NCI-H1417 treated with DMSO at 0.1 percent for 48 hours (cell line): Measurements from ENCODE around the gene RALGPS1.

Experiments used
- DNase-seq: peaks from one replicate; lab custom pipeline; 2025; lab: John Stamatoyannopoulos, UW

Gene RALGPS1

DNA sequence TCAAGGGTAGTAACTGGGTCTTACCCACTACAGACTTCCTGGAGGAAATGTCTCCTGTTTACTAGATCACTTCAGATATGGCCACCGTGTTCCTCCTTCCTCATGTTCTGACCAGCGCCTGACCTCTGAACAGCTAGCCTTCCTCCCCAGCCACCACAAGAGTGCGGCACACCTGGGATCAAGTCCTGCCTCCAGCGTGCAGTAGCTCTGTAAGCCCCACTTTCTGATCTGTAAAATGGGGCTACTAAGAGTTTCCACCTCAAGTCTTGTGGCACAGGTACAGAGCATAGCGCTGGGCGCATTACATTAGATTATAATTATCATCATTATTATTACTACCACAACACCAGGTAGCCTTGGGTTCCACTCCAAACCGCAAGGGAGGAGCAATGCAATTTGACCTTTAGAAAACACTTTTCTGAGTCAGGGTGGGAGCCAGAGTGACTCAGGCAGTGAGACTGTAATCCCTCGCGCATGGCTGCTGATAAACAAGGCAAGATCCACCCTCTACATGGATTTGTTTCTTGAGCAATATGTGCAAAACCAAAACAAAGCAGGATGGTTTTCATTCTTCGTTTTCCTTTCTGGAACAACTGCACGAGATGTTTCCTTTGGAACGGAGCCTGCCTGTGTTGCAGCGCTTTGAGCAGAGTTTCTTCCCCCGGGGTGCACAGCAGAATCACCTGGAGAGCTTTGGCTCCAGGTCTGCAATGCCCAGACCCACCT, 272.8 kb downstream of the RALGPS1 start:
- DNase-seq, result no peak

DNA sequence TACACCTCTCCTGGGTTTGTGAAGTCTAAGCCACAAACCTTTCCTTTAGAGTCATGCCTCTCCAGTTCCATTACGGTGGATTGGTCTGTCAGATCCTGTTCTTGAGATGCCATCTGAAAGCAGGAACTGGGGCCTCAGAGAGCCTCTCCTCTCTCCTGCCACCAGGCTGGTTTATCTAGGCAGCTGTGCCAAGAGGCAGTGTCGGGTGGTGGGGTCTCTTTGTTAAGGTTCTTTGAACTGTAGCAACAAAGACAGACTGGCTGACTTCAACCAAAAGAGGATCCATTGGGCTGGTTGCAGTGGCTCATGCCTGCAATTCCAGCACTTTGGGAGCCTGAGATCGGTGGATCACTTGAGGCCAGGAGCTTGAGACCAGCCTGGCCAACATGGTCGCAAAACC, 273.8 kb downstream of the RALGPS1 start:
- no peak for DNase-seq

DNA sequence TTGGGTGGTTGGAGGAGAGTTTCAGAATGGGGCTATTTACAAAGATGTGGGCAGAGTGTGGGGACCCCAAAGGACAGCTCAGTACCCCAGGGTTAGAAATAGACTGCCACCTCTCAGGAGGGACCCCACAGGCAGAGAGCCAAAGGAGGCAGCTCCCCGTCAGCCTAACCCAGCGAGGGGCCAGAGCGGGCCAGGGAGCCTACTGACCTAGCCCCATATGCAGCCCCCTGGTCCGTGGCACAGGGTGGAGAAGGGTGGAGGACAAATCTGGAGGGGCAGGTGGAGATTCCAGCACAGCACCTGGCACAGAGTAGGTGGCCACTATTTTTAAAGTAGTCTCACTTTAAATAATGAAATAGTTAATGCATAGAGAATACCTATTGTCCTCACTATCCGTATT, 275.0 kb downstream of the RALGPS1 start:
- no peak for DNase-seq

DNA sequence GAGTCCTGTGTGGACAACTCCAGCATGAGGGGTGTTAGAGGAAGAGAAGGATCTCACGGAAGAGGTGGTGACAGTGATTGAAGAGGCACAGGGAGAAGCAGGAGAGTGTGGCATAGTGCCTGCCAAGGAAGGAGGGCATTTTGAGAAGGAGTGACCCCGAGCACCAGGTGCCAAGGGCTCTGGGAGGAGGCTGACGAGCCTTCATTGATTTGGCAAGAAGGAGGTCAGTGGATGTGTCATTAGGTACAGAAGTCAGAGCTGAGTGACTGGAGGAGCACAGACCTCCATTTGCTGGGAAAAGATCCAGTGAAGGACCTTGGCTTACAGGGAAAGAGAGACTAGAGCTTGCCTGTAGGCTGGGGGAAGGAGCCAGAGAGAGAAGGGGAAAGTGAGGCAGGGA, 278.2 kb downstream of the RALGPS1 start:
- DNase-seq, result no peak

DNA sequence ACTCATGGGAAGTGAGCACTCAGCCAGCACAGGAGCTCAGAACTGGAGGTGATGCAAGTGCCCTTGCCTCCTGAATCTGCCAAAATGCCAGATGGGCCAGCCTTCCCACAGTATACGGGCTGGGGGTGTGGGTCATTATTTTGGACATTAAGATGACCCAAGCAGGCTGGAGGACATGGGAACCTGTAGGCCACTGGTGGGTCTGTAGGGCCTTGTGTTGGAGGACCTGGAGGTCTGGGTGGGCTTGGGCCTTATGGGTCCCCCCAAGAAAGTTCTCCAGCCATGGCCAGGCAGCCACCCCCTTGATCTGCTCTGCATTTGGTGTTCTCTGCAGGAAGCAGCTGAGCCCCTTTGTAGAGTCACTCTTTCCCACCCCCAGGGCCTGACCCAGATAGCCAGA, 278.9 kb downstream of the RALGPS1 start:
- DNase-seq, result no peak

DNA sequence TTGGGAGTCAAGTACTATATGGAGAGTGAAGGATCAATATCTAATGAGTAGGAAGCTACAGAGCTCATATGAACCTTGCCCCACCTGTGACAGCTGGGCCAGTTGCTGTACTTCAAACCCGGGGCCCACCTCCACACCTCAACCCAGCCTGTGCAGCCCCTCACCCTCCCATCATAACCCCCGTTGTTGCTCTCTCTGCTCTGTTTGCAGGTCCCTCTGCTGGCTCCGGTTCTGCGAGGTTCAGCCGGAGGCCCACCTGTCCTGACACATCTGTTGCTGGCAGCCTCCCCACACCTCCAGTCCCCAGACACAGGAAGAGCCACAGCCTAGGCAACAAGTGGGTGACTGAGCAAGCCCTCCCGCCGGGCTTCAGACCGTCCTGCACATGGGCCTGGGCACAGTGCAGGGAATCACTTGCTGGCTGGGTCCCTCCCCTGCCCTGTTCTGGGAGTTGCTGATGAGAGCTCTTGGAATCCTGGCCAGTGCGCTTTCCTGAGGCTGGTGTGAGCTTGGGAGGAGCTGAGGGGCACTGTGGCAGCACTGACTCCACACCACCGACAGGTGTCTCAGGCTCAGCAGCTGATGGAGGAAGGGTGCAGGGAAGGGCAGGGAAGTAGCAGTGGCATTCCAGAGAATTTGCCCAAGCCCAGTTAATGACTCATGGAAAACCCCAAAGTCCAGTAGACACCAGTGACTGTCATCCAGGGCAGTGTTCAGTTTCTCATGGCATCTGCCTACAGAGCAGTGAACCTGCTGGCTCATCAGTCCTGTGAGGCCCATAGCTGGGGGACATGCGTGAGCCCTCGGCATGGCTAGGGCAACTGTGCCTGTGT, 280.5 kb downstream of the RALGPS1 start:
- DNase-seq, result no peak

DNA sequence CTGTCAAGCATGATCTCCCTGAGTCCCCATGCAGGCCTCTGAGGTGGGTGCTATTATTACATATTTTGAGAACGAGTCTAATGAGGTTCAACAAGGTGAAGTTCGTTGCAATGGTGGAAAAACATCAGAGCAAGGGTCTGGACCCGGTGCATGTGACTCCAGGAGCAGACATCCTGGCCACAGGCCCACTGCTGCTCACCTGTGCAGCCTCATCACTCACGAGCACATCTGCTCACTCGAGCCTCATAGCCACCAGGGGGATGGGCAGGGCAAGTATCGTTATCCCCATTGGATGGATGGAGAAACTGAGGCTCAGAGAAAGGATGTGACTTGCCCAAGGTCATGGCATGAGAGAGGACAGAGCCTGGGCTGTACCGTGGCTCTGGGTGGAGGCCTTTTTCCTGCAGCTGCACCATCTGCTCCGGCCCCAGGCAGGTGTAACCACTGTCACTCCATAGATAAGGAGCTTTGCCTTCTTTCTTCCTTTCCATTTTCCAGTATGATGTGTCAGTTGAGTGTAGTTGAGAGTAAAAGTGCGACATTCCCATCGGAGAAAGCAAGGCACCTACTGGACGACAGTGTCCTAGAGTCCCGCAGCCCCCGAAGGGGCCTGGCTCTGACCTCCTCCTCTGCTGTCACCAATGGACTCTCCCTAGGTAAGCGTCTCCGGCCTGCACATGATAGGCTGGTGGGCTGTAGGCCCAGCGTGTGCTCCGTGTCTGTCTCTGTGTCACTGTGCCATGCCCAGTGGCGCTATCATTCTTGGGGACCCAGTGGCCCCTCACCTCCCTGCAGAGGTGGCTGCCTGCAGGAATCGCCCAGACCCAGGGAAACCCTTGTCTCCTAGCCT, 281.6 kb downstream of the RALGPS1 start:
- no peak for DNase-seq

DNA sequence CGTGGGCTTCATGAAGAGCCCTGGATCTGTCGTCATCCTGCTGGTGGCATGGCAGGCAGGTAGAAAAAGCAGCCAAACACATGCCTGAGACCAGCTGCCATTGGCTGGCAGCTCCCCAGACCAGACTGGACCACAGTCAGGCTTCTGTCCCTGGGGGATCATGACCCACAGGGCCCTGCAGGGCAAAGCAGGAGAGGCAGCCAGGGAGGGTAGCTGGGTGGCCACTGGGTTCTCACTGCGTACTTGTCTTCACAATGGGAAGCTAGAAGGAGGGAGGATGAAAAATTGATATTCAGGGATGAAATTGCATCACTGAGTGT, 282.2 kb downstream of the RALGPS1 start:
- DNase-seq, result no peak

DNA sequence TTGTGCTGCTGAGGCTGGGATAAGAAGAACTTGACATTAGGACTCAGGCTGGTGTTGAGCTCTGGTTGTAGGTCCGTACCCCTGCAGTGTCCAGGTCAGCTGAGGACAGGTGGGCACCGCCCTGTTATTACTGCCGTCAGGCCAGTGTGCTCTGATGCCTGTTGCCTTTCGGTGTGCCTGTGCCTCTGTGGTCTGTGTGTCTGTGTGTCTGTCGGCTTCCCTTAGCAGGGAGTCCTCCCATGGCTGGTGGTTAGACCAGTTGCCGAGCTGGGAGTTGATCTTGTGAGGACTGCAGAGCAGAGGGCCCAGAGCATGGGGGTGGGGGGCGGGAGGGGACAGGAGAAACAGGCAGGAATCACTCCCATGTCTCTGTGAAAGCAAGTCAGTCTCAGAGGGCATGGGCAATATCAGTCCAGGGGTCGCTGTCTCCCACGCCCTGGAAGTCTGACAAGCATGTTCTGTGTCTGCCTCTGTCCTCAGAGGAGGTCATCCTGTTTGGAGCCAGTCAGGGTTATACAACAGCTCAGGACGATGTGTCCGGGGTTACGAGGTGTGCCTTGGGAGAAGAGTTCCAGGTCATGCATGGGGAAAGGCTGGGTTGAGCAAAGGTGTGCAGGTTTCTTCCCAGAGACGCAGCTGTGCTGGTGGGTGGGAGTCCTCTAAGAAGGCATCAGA, 282.7 kb downstream of the RALGPS1 start:
- no peak for DNase-seq

DNA sequence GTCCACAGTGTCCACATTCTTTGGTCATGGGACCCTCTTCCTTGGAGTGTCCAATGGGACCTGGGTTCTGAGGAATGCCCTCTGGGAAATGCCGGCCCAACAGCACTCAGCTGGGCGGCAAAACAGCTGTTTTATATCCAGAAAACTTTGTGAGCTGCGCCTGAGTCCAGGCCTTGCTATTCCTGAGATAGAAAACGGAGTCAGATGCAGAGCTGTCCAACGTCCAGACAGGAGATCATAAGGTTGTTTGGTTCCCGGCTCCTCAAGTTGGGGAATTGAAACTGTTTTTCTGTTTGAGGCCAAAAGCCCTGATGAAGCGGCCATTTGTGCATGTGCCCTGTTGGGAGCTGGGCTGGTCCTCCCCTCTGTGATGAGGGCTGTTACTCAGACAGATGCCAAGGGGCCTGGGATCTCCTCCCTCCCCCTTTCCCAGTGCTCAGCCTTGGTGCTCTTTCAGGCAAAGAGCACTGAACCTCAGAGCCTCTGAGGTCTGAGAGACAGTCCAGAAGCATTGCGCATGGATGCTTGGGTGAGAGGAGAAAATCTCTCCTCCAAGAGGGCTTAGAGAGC, 283.4 kb downstream of the RALGPS1 start:
- DNase-seq, result no peak

DNA sequence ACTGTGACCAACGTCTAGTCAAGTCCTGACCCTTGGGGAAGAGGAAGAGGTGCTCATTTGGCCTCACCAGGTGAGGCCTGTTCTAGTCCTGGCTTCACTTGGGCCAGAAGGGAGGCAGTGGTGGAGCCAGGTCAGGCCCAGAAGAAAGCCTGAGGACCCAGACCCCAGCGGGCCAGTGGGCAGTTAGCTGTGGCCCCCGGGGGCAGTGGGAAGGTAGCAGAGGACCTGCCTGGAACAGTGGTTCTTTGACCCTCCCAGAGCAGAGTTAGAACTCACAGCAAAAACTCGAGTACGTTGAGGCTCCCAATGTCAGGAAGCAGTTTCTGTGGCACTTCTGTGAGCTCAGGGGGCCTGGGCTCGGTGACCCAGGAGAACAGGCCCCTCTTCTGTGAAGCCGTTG, 284.0 kb downstream of the RALGPS1 start:
- no peak for DNase-seq

DNA sequence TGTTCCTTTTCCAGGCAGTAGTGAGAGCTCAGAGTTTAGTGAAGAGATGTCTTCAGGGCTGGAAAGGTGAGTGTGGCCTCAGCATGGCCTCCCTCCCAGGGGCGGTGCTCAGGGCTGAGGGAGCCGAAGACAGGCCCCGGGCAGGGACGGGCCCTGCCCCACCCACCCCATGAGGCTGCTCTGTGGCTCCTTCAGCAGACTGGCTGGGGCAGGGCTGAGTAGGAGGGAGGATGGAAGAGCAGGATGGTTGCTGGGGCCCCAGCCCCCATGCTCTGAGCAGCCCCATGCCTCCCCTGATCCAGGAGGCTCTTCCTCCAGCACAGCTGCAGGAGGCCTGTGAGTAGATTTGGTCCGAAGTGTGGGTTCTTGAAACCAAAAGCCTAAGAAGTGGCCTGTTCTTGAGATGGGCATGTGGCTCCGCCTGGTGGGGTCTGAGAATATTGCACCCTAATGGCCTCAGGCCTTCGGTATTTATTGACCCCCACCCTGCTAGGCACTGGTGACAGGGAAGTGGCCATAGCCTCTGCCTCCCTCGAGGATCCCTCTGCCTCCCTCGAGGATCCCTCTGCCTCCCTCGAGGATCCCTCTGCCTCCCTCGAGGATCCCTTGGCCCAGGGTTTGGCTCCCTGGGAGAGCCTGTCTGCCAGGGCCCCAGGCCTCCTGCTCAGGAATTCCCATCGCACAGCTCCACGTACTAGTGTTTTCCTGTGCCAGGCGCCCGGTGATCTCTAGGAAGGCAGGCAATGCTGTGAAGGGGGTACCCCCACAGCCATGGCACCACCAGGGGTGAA, 284.6 kb downstream of the RALGPS1 start:
- no peak for DNase-seq

DNA sequence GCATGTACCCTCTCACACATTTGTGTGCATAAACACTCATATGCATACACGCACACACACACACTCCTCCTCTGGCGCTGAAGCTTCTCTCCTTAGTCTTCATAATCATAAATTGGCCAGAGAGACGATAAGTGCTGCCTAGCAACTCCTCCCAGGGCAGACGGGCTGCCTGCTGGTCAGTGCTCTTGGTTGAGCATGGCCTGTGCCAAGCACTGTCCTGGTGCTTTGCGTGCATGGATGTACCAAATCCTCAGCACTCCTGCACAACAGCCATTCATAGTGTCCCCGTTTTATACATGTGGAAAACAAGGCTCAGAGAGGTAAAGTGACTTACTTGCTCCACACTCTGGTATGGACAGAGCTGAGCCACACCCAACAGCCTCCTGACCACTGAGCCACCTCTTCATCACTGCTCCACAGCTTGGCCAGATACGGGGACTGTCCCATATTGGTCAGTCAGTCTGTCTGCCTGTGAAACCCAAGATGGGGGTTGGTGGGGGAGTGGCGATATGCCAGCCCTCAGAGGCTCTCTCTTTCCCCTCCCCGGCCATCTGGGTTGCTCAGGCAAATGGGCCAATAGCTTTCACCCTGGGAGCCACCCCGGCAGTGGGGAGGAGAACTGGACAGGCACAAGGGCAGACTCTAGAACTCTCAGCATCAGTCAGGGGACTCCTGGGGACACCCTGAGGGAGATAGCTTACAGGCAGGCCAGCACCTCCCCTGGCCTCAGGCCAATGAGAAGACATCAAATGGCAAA, 285.7 kb downstream of the RALGPS1 start:
- no peak for DNase-seq

DNA sequence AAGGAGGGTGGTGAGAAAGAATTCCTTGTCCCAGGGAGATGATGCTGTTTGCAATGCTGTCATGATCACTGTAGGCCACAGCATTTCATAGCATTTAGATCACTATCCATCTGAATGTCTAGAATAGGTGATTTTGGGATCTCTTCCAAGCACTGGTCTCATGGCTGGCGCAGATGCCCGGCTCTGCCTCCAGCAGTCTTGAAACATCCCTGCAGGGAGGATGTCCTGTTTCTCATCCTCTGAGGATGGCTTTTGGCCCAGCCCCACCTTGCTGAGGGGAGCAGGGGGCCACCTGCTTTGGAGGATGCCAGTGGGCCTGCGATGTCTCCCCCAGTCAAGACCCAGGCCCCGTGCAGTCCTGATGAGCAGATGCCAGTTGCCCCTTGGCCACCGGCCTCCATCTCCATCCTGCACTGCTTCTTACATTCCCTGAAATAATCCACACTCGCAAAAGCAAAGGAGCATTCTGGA, 286.5 kb downstream of the RALGPS1 start:
- no peak for DNase-seq

DNA sequence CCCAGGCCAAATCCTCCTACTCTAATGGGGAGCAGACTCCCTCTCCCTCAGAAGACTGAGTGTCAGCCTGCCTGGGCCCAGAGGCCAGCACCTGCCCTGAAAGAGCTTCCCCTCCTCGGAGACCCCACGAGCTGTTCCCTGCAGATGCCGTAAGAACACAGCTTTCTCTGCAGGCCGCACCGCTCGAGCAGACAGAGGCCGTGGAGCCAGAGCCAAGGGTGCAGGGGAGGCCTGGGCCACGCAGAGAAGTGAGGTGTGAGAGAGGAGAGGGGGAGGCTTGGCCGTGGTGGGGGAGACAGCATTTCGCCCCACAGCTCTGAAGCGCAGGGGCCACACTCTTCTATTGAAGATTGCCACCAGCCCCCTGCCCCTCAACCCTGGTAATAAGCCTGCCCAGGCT, 287.1 kb downstream of the RALGPS1 start:
- DNase-seq, result no peak

DNA sequence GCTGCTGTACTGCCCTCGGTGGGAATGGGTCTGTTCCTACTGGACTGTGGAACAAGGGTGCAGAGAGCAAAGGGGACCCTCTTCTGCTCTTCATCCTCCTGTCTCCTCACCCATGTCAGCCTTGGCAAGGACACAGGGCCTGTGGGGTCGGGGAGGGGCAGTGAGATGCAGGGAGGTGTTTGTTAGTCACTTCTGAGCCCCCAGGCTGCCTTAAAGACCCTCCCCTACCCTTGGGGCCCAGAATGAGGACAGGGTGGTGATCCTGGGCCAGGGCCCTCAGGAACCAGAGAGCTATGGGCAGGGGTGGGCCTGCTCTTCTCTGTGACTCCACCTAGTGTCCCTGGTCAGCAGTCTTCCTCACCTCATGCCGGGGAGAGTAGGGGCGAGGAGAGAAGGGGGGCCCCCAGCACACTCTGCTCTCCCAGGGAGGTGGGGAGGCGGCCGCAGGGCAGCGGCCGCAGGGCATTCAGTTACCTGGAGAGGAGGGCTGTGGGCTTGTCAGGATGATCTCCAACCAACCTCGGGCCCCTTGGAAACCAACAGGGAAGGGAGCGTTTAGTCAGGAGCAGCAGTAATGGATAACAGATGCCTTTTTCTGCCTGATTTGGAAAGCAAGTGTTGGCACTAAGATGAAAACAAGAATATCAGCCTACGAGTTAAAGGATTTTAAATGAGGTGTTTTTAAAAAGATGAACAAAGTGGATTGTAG, 288.0 kb downstream of the RALGPS1 start:
- DNase-seq, result no peak

DNA sequence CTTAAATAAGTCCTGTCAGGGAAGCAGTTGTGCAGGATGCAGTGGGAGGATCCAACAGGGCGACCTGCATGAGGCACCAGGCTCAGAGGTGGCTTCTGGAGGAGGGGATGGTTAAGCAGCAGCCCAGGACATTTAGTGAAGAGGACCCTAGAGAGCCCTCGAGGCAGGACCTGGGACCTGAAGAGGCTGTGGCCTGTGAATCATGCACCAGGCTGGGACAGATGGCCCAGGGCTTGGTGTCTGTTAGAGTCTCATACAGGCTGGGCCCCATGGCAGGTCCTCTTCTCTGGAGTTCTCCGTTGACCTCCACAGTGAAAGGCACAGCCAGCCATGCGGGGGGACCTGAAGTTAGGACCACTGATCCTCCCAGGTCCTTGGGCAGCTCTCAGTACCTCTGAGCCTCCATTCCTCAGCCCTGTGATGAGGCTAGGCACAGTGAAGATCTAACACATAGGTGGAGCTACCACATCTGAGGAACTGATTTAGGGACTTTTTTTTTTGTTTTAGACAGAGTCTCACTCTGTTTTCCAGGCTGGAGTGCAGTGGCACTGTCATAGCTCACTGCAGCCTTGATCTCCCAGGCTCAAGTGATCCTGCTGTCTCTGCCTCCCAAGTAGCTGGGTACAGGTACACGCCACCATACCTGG, 289.2 kb downstream of the RALGPS1 start:
- DNase-seq, result no peak

DNA sequence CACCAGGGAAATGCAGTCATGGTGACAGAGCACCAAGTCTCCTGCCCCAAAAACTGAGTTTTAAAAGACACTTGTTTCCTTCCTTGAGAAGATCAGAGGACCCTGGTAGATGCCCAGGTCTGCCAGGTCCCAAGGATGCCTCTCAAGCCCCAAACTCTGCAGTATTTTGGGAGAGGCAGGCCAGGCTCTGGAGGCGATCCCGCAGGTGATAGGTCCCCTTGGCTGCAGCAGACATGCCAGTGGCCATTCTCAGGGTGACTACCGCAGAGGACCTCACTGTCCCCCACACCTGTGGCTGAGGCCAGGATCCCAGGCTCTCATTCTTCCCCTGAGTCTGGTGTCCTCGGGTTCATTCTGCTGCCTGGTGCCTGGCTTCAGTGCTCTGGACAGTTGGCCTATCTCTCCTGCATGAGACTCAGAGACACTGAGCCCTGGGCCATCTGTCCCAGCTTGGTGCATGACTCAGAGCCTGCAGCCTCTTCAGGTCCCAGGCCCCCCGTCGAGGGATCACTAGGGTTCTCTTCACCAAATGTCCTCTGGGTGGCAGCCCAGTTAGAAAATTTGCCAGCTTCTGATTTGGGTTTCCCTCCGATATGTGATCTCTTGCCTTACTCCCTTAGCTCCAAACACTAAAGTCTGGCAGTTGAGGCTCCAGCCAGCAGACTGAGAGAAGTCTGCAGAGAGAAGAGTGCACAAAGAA, 290.3 kb downstream of the RALGPS1 start:
- no peak for DNase-seq
